HCT116 (cell line): ENCODE results near the gene GSTA1. TPM values are rescaled to one million over a fixed set of nuclear protein-coding genes. Genes with fewer than 3 reads are reported as not detected.

Experiments used
- ATAC-seq: fragments of 200-7000 bp; cut with Tn5 transposase; 2 replicates; pipeline ENCODE4 v1.9.1; 2020; ENCODE audit warnings: mild to moderate bottlenecking, moderate library complexity
- BruUV-seq: library from RNA; stranded (reverse); fragments of 400-500 nt; replicated peaks from 2 replicates; lab custom pipeline; 2021; lab: Mats Ljungman, UMichigan
- CTCF ChIA-PET: fragments of 300-600 bp; sonication (Branson Sonifier 250); formaldehyde crosslinking; loops from one replicate; lab custom pipeline; 2021; ENCODE audit warnings: antibody characterized with exemption; lab: Charles Lee
- POLR2A ChIA-PET: fragments of 300-600, 350-600 bp; sonication (Branson Sonifier 250); formaldehyde crosslinking; loops from one replicate; lab custom pipeline; 2021; ENCODE audit warnings: antibody characterized with exemption; lab: Charles Lee
- RAD21 ChIA-PET, 2 experiments: fragments of 300-600 bp; sonication (Branson Sonifier 250); formaldehyde crosslinking; loops; one replicate each; lab custom pipeline; 2023; ENCODE audit warnings: low total read pairs in 2 of 2; ENCODE audit not compliant: uncharacterized antibody in 2 of 2, unreplicated experiment in 2 of 2, low non-redundant PET in 1 of 2; lab: Charles Lee
- DNase-seq: peaks from one replicate; pipeline ENCODE4 v3.0.0-alpha.2; 2010; ENCODE audit warnings: low read depth, low spot score
- H2AFZ ChIP-seq: fragments of 200-600 bp; shearing (Covaris generic), sonication (generic); 2 replicates; pipeline ENCODE4 v1.6.1; 2017; ENCODE audit warnings: low read depth, mixed run types, mixed read lengths, antibody characterized with exemption, low read length; ENCODE audit not compliant: poor library complexity, severe bottlenecking
- H3K27ac ChIP-seq: 2 replicates; pipeline ENCODE4 v1.5.1; 2012; ENCODE audit warnings: low read depth, low read length
- H3K27me3 ChIP-seq: fragments of 200-600 bp; sonication (generic); 2 replicates; pipeline ENCODE4 v1.6.1; 2016; ENCODE audit warnings: mixed run types, low read length, mixed read lengths; ENCODE audit not compliant: insufficient read depth
- H3K36me3 ChIP-seq, 2 experiments: fragments of 200-500 bp in 1 of 2; fragments of 200-600 bp in 1 of 2; sonication (Bioruptor generic) in 1 of 2; sonication (generic) in 1 of 2; 2 replicates each; pipeline versions ENCODE4 v1.5.1 to v1.6.1; 2014 to 2016; ENCODE audit warnings: low read length in 2 of 2, inconsistent platforms in 1 of 2, mixed read lengths in 1 of 2, mixed run types in 1 of 2; ENCODE audit not compliant: insufficient read depth in 2 of 2, control insufficient read depth in 1 of 2
- H3K4me1 ChIP-seq, 2 experiments: fragments of 200-600 bp in 1 of 2; sonication (generic) in 1 of 2; 2 replicates each; pipeline versions ENCODE4 v1.5.1 to v1.6.1; 2012 to 2017; ENCODE audit warnings: low read length in 2 of 2, inconsistent platforms in 1 of 2, mild to moderate bottlenecking in 1 of 2, mixed read lengths in 1 of 2, mixed run types in 1 of 2, moderate library complexity in 1 of 2; ENCODE audit not compliant: insufficient read depth in 2 of 2, control insufficient read depth in 1 of 2
- H3K4me2 ChIP-seq: fragments of 200-600 bp; sonication (generic); 2 replicates; pipeline ENCODE4 v1.6.1; 2017; ENCODE audit warnings: mixed run types, low read length, mixed read lengths
- H3K4me3 ChIP-seq, 2 experiments: fragments of 200-600 bp in 1 of 2; sonication (generic) in 1 of 2; replicated peaks in 1 of 2; 2 replicates each; pipeline ENCODE4 v1.5.1; 2011 to 2016; ENCODE audit warnings: low read length in 2 of 2, control low read depth in 1 of 2, low read depth in 1 of 2, mild to moderate bottlenecking in 1 of 2, mixed read lengths in 1 of 2, mixed run types in 1 of 2
- H3K79me2 ChIP-seq: fragments of 200-600 bp; sonication (generic); 2 replicates; pipeline ENCODE4 v1.6.1; 2017; ENCODE audit warnings: mild to moderate bottlenecking, mixed run types, low read length, moderate library complexity, mixed read lengths; ENCODE audit not compliant: insufficient read depth
- H3K9ac ChIP-seq: fragments of 200-600 bp; sonication (generic); 2 replicates; pipeline ENCODE4 v1.6.1; 2016; ENCODE audit warnings: low read length, mixed read lengths
- H3K9me2 ChIP-seq: fragments of 200-600 bp; sonication (generic), shearing (Covaris generic); 2 replicates; pipeline ENCODE4 v1.6.1; 2017; ENCODE audit warnings: mixed run types, mild to moderate bottlenecking, moderate library complexity; ENCODE audit not compliant: insufficient read depth
- H3K9me3 ChIP-seq, 2 experiments: fragments of 200-500 bp in 1 of 2; fragments of 200-600 bp in 1 of 2; sonication (Bioruptor generic) in 1 of 2; sonication (generic) in 1 of 2; 2 replicates each; pipeline ENCODE4 v1.6.1; 2014 to 2017; ENCODE audit warnings: low read length in 2 of 2, mixed read lengths in 2 of 2, inconsistent platforms in 1 of 2, low read depth in 1 of 2, mild to moderate bottlenecking in 1 of 2, mixed run types in 1 of 2, moderate library complexity in 1 of 2; ENCODE audit not compliant: control insufficient read depth in 1 of 2, insufficient read depth in 1 of 2
- H4K20me1 ChIP-seq: fragments of 200-600 bp; sonication (generic), shearing (Covaris generic); 2 replicates; pipeline ENCODE4 v1.6.1; 2017; ENCODE audit warnings: mixed run types, mild to moderate bottlenecking, moderate library complexity; ENCODE audit not compliant: insufficient read depth
- CTCF ChIP-seq, 3 experiments: fragments of 200-600 bp in 1 of 3; sonication (generic) in 1 of 3; IDR thresholded peaks in 2 of 3; conservative IDR thresholded peaks in 1 of 3; 2 replicates each; pipeline ENCODE4 v1.5.1; 2012 to 2017; ENCODE audit warnings: low read depth in 2 of 3, low read length in 2 of 3, antibody characterized with exemption in 1 of 3, borderline replicate concordance in 1 of 3, control low read depth in 1 of 3, mild to moderate bottlenecking in 1 of 3, mixed read lengths in 1 of 3, mixed run types in 1 of 3, moderate library complexity in 1 of 3; ENCODE audit not compliant: insufficient read depth in 1 of 3
- FOSL1 ChIP-seq: IDR thresholded peaks from 2 replicates; pipeline ENCODE4 v1.6.1; 2012; ENCODE audit warnings: low read depth
- POLR2AphosphoS5 ChIP-seq: IDR thresholded peaks from 2 replicates; pipeline ENCODE4 v1.6.1; 2011; ENCODE audit warnings: mild to moderate bottlenecking, low read depth, low read length, moderate library complexity
- SRF ChIP-seq: IDR thresholded peaks from 2 replicates; pipeline ENCODE4 v1.6.1; 2012; ENCODE audit warnings: low read depth
- TCF7L2 ChIP-seq: IDR thresholded peaks from 2 replicates; pipeline ENCODE4 v1.7.0; 2011; ENCODE audit warnings: borderline replicate concordance, inconsistent platforms; ENCODE audit not compliant: insufficient read depth, insufficient read length; ENCODE audit errors: extremely low read depth
- YY1 ChIP-seq: IDR thresholded peaks from 2 replicates; pipeline ENCODE4 v1.6.1; 2011; ENCODE audit warnings: low read length, low read depth, moderate library complexity, mild to moderate bottlenecking; ENCODE audit not compliant: insufficient replicate concordance; ENCODE audit errors: extremely low read depth
- intact Hi-C: fragments of 100-400 bp; cut with micrococcal nuclease; formaldehyde crosslinking; loops from 2 replicates; pipeline ENCODE4 v1.10.0; 2022
- total RNA-seq: library from RNA; stranded (reverse); gene quantifications from one replicate; pipeline ENCODE4 v1.2.1, GENCODE V29; 2021; ENCODE audit not compliant: unreplicated experiment

Gene GSTA1
- total RNA-seq, 1 experiment from 2014 or later = 0.57 TPM

GRCh38 chr6:52787917-52788316 lies 15.7 kb downstream of the GSTA1 start:
- no peaks in the 10 kb centered on the region for H3K79me2 ChIP-seq
- DNase-seq = no peak
- intact Hi-C loops = no loop called here
- no peak overlapping the region for H3K4me3 ChIP-seq
- ChIA-PET CTCF (interaction anchor here (0.6 kb wide), 1 partner anchor 369 kb away, joined by 4 read pairs; no protein-coding TSS in a partner anchor), POLR2A (no interaction called here), RAD21 (no interaction called here)
- no TSS peak for BruUV-seq
- H3K4me2 ChIP-seq = no peak overlapping the region
- H3K9me2 ChIP-seq = no peaks in the 10 kb centered on the region
- no peak for ATAC-seq
- H3K9me3 ChIP-seq = no peaks in the 10 kb centered on the region
- no peaks in the 10 kb centered on the region for H3K27me3 ChIP-seq
- TF ChIP-seq POLR2AphosphoS5 (no peak), YY1 (no peak), CTCF (IDR thresholded peaks at IDR 0.05 in 2 of 3, conservative IDR thresholded peaks at IDR 0.05 in 1 of 3; ENCODE audit: borderline replicate concordance in 1 of 3, insufficient read depth in 1 of 3, low read depth in 2 of 3, low read length in 2 of 3) (no peak), FOSL1 (no peak), TCF7L2 (no peak), SRF (no peak)
- no peaks in the 10 kb centered on the region for H3K36me3 ChIP-seq
- no peak overlapping the region for H2AFZ ChIP-seq
- H4K20me1 ChIP-seq = no peaks in the 10 kb centered on the region
- H3K27ac ChIP-seq = no peak overlapping the region
- no peaks in the 10 kb centered on the region for H3K4me1 ChIP-seq
- H3K9ac ChIP-seq = no peak overlapping the region
